H1 (cell line): ENCODE results near the gene GRK5. TPM values are rescaled to one million over a fixed set of nuclear protein-coding genes. Genes with fewer than 3 reads are reported as not detected.

Experiments
- CTCF ChIA-PET: fragments of 300-600 bp; sonication (Branson Sonifier 250); formaldehyde crosslinking; loops from one replicate; lab custom pipeline; 2021; ENCODE audit not compliant: partially characterized antibody; lab: Charles Lee
- POLR2A ChIA-PET: fragments of 300-600 bp; sonication (Branson Sonifier 250); formaldehyde crosslinking; loops from one replicate; lab custom pipeline; 2021; ENCODE audit warnings: inconsistent platforms; ENCODE audit not compliant: partially characterized antibody; lab: Charles Lee
- DNase-seq, 2 experiments: peaks; one replicate each; pipeline versions ENCODE4 v3.0.0 to v3.0.0-alpha.2; 2010 to 2022; ENCODE audit warnings: low spot score in 2 of 2, low read depth in 1 of 2, mixed read lengths in 1 of 2
- FAIRE-seq: peaks from 2 replicates; lab custom pipeline; 2011; peaks lifted over from hg19 to GRCh38; lab: Jason Lieb, UNC
- H2AFZ ChIP-seq: 2 replicates; pipeline ENCODE4 v1.8.1; 2012; ENCODE audit warnings: low read length, inconsistent platforms
- H2AK5ac ChIP-seq: 2 replicates; pipeline ENCODE4 v1.6.1; 2013; ENCODE audit warnings: low read depth, low read length
- H2BK120ac ChIP-seq: replicated peaks from 2 replicates; pipeline ENCODE3; 2013; ENCODE audit warnings: low read depth, low read length, inconsistent platforms
- H2BK12ac ChIP-seq: 2 replicates; pipeline ENCODE4 v1.6.1; 2013; ENCODE audit warnings: low read depth, low read length
- H2BK15ac ChIP-seq: 2 replicates; pipeline ENCODE4 v1.6.1; 2013; ENCODE audit warnings: low read length
- H2BK20ac ChIP-seq: 2 replicates; pipeline ENCODE4 v1.6.1; 2013; ENCODE audit warnings: low read length
- H2BK5ac ChIP-seq: 2 replicates; pipeline ENCODE4 v1.6.1; 2013; ENCODE audit warnings: low read depth, low read length
- H3K14ac ChIP-seq: 2 replicates; pipeline ENCODE4 v1.6.1; 2013; ENCODE audit warnings: inconsistent platforms; ENCODE audit not compliant: insufficient read length
- H3K18ac ChIP-seq: 2 replicates; pipeline ENCODE4 v1.6.1; 2013; ENCODE audit warnings: low read length; ENCODE audit errors: extremely low read depth
- H3K23ac ChIP-seq: 2 replicates; pipeline ENCODE4 v1.6.1; 2013; ENCODE audit warnings: inconsistent platforms; ENCODE audit not compliant: insufficient read length
- H3K23me2 ChIP-seq: 2 replicates; pipeline ENCODE4 v1.6.1; 2013; ENCODE audit warnings: low read depth, low read length
- H3K27ac ChIP-seq: 2 replicates; pipeline ENCODE4 v1.6.1; 2011; ENCODE audit warnings: low read depth, low read length, inconsistent platforms
- H3K27me3 ChIP-seq, 4 experiments: replicated peaks in 1 of 4; 1 replicate in 1 of 4; 2 replicates in 3 of 4; pipeline versions ENCODE4 v1.6.1 to v1.8.1; 2011 to 2013; ENCODE audit warnings: low read length in 3 of 4, mild to moderate bottlenecking in 3 of 4, inconsistent platforms in 2 of 4, mixed read lengths in 2 of 4, moderate library complexity in 1 of 4; ENCODE audit not compliant: control insufficient read depth in 3 of 4, insufficient read depth in 3 of 4; ENCODE audit errors: extremely low read depth in 1 of 4
- H3K36me3 ChIP-seq, 4 experiments: 2 replicates each; pipeline versions ENCODE4 v1.6.1 to v1.8.1; 2011 to 2013; ENCODE audit warnings: mild to moderate bottlenecking in 4 of 4, low read length in 3 of 4, moderate library complexity in 2 of 4, control low read depth in 1 of 4, inconsistent platforms in 1 of 4; ENCODE audit not compliant: insufficient read depth in 4 of 4, control insufficient read depth in 2 of 4
- H3K4ac ChIP-seq: replicated peaks from 2 replicates; pipeline ENCODE3; 2013; ENCODE audit warnings: low read length, low read depth, mixed read lengths, inconsistent platforms; ENCODE audit not compliant: insufficient read length
- H3K4me1 ChIP-seq, 4 experiments: replicated peaks in 1 of 4; 1 replicate in 1 of 4; 2 replicates in 3 of 4; pipeline versions ENCODE4 v1.6.1 to v1.8.1; 2011 to 2013; ENCODE audit warnings: low read length in 3 of 4, inconsistent platforms in 2 of 4, mixed read lengths in 1 of 4; ENCODE audit not compliant: insufficient read depth in 4 of 4, control insufficient read depth in 3 of 4
- H3K4me2 ChIP-seq, 2 experiments: 2 replicates each; pipeline versions ENCODE4 v1.6.1 to v1.8.1; 2011 to 2013; ENCODE audit warnings: low read depth in 2 of 2, low read length in 2 of 2, control low read depth in 1 of 2, inconsistent platforms in 1 of 2, mild to moderate bottlenecking in 1 of 2; ENCODE audit not compliant: insufficient read depth in 1 of 2
- H3K4me3 ChIP-seq, 4 experiments: fragments of 200-600, 300-600 bp in 1 of 4; sonication (generic), shearing (Covaris generic), sonication (Bioruptor Twin) in 1 of 4; 2 replicates each; pipeline versions ENCODE4 v1.5.1 to v1.8.1; 2011 to 2016; ENCODE audit warnings: low read length in 4 of 4, low read depth in 3 of 4, control low read depth in 2 of 4, inconsistent platforms in 2 of 4, mild to moderate bottlenecking in 2 of 4, mixed read lengths in 1 of 4, moderate library complexity in 1 of 4; ENCODE audit not compliant: insufficient read depth in 2 of 4; ENCODE audit errors: extremely low read depth in 1 of 4
- H3K56ac ChIP-seq: replicated peaks from 2 replicates; pipeline ENCODE3; 2013; ENCODE audit warnings: low read depth, mild to moderate bottlenecking, mixed read lengths, low read length, inconsistent platforms; ENCODE audit not compliant: insufficient read length
- H3K79me1 ChIP-seq: 2 replicates; pipeline ENCODE4 v1.6.1; 2013; ENCODE audit warnings: low read depth, low read length, control low read depth
- H3K79me2 ChIP-seq, 2 experiments: 2 replicates each; pipeline versions ENCODE4 v1.6.1 to v1.8.1; 2012 to 2013; ENCODE audit warnings: low read length in 2 of 2, mild to moderate bottlenecking in 2 of 2, inconsistent platforms in 1 of 2; ENCODE audit not compliant: insufficient read depth in 2 of 2, control insufficient read depth in 1 of 2
- H3K9ac ChIP-seq, 4 experiments: replicated peaks in 1 of 4; 1 replicate in 1 of 4; 2 replicates in 3 of 4; pipeline versions ENCODE4 v1.6.1 to v1.8.1; 2011 to 2013; ENCODE audit warnings: low read depth in 3 of 4, low read length in 3 of 4, control low read depth in 2 of 4, mild to moderate bottlenecking in 2 of 4, moderate library complexity in 2 of 4, inconsistent platforms in 1 of 4; ENCODE audit errors: extremely low read depth in 1 of 4
- H3K9me3 ChIP-seq, 2 experiments: 2 replicates each; pipeline versions ENCODE4 v1.6.1 to v1.8.1; 2012 to 2013; ENCODE audit warnings: mild to moderate bottlenecking in 2 of 2, moderate library complexity in 2 of 2, control low read depth in 1 of 2, inconsistent platforms in 1 of 2, low read depth in 1 of 2, low read length in 1 of 2, mixed read lengths in 1 of 2; ENCODE audit not compliant: insufficient read depth in 2 of 2
- H4K20me1 ChIP-seq, 2 experiments: replicated peaks in 1 of 2; 2 replicates each; pipeline versions ENCODE3 to v1.8.1; 2011 to 2013; ENCODE audit warnings: inconsistent platforms in 2 of 2, low read length in 2 of 2, mild to moderate bottlenecking in 1 of 2; ENCODE audit not compliant: insufficient read depth in 2 of 2, control insufficient read depth in 1 of 2
- H4K5ac ChIP-seq: 2 replicates; pipeline ENCODE4 v1.6.1; 2013; ENCODE audit warnings: low read length, low read depth, mixed read lengths, inconsistent platforms; ENCODE audit not compliant: insufficient read length
- H4K8ac ChIP-seq: 2 replicates; pipeline ENCODE4 v1.8.0; 2013; ENCODE audit warnings: mild to moderate bottlenecking, moderate library complexity, low read length, inconsistent platforms; ENCODE audit not compliant: insufficient read depth; ENCODE audit errors: extremely low read depth
- H4K91ac ChIP-seq: replicated peaks from 2 replicates; pipeline ENCODE3; 2013; ENCODE audit warnings: low read length, mixed read lengths, inconsistent platforms; ENCODE audit not compliant: insufficient read length
- EZH2 ChIP-seq: fragments of 200-600 bp; sonication (generic); IDR thresholded peaks from 2 replicates; pipeline ENCODE4 v1.7.1; 2012; ENCODE audit warnings: low read depth, mild to moderate bottlenecking, moderate library complexity, low read length, inconsistent platforms; ENCODE audit not compliant: severe bottlenecking
- JUN ChIP-seq: IDR thresholded peaks from 2 replicates; pipeline ENCODE4 v1.6.1; 2011; ENCODE audit warnings: low read depth, mild to moderate bottlenecking, improper control_type of control experiment, low read length
- POU5F1 ChIP-seq: IDR thresholded peaks from 2 replicates; pipeline ENCODE4 v1.6.1; 2011; ENCODE audit warnings: low read depth, mild to moderate bottlenecking, low read length, moderate library complexity
- WGBS, 2 experiments: shearing (Covaris generic) in 1 of 2; methylation state at CpG; one replicate each; pipeline versions ENCODE4 v1.1.6 to v1.1.7; 2013 to 2015; ENCODE audit warnings: low lambda C conversion rate in 2 of 2, mixed read lengths in 2 of 2, inconsistent platforms in 1 of 2, low coverage in 1 of 2, missing lambda C conversion rate in 1 of 2; ENCODE audit not compliant: insufficient replicate concordance in 2 of 2, insufficient coverage in 1 of 2, insufficient read length in 1 of 2; ENCODE audit errors: extremely low coverage in 1 of 2, missing lambda C conversion rate in 1 of 2; 5-methylcytosine and 5-hydroxymethylcytosine counted together
- polyA plus RNA-seq, 7 experiments: library from polyadenylated mRNA; depleted of rRNA in 3 of 7; stranded (reverse) in 5 of 7; unstranded in 2 of 7; fragments of >200 nt in 5 of 7; fragments of 200-250 nt in 2 of 7; gene quantifications; 1 replicate in 5 of 7; 2 replicates in 1 of 7; 4 replicates in 1 of 7; pipeline versions ENCODE4 v1.2.1 to v1.2.3, GENCODE V29; 2011 to 2013; ENCODE audit warnings: missing spikeins in 2 of 7, mixed read lengths in 2 of 7
- total RNA-seq: library from RNA; stranded (reverse); fragmentation: NEBNext Ultra II Directional; extraction: Animal tissue kit (Norgen Biotek cat#: 25700); gene quantifications from 2 replicates; pipeline ENCODE4 v1.2.1, GENCODE V29; 2021

GRK5 gene
- total and polyA plus RNA-seq, 2 of the 8 experiments (the other 6 are each of a cell fraction or from before 2014, with no cell fraction given): 0.54 to 2.5 TPM

DNA sequence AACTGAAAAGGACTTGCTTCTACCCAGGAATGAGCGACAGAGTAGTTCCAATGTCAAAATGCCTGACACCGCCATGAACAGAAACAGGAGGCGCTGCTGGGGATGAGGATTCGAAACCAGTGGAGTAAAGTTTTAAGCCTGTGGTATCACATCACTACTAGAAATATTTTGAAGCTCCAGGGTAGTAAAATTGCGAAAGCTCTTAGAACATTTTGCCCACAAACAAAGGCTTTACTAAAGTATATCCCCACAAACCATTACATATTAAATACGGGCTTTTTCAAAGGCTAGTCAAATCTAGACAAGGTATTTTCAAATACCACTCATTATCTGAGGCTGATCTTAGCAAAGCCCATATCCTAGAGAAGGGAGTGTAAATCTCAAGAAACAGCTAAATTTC is 31.2 kb upstream of the GRK5 start:
- TF ChIP-seq JUN (no peak), POU5F1 (no peak), EZH2 (no peak)
- TF ChIP-seq, all 59 proteins: peak for 0
- Histone ChIP-seq H3K4me3 (no peak overlapping the region), H2BK15ac (no peak overlapping the region), H3K14ac (no peak overlapping the region), H3K4me2 (no peak overlapping the region), H3K79me2 (peaks cover 4 to 41% of the 10 kb centered on the region in 2 experiments), H2BK5ac (no peak overlapping the region), H3K56ac (no peak overlapping the region), H3K18ac (no peak overlapping the region), H3K27me3 (no peaks in the 10 kb centered on the region), H3K23ac (no peak overlapping the region), H2BK12ac (no peak overlapping the region), H4K8ac (no peak overlapping the region), H3K23me2 (0 out of 2 replicates have a peak, but pooled peaks cover 2% of the 10 kb centered on the region), H3K9me3 (no peaks in the 10 kb centered on the region), H2BK20ac (no peak overlapping the region), H2AK5ac (no peak overlapping the region), H4K5ac (no peak overlapping the region), H4K20me1 (peaks cover 0 to 2% of the 10 kb centered on the region in 2 experiments), H2BK120ac (no peak overlapping the region), H2AFZ (no peak overlapping the region), H3K4ac (no peak overlapping the region), H4K91ac (no peak overlapping the region), H3K4me1 (peaks cover 0 to 3% (median 2%) of the 10 kb centered on the region in 4 experiments; a peak in 4 of 7 replicates), H3K79me1 (peaks cover 2% of the 10 kb centered on the region; the same call in 1 of the 2 replicates), H3K27ac (no peak overlapping the region), H3K9ac (no peak overlapping the region), H3K36me3 (peaks cover 17 to 53% (median 27%) of the 10 kb centered on the region in 4 experiments)
- FAIRE-seq (no peak), DNase-seq (no peak)
- 96% methylated on average over 6 of the region's 6 CpGs; no CpG with 5 or more reads in 1 of the 2 experiments for WGBS, 2 experiments
- ChIA-PET CTCF (interaction anchor here (2.1 to 2.4 kb wide), 2 partner anchors 18 to 22 kb away, joined by 5 to 7 read pairs; no protein-coding TSS in a partner anchor), POLR2A (interaction anchor here (0.7 to 2.2 kb wide), 4 partner anchors 12 to 30 kb away, joined by 3 to 9 read pairs (median 4); partner anchors contain the start of gene SFXN4)
